Kidney (tissue), 14 donors: ENCODE measurements around the gene OR4K5. TPM values are rescaled to one million over a fixed set of nuclear protein-coding genes. Genes with fewer than 3 reads are reported as not detected.
A peak's percentile ranks its signal among the peaks of the same experiment; 100 is the strongest.
"Not testable (repeated sequence)": the region's sequence is repeated elsewhere in the genome, so short reads cannot be mapped to it uniquely, and the experiment has no call there.

Experiments
- DNase-seq, 5 donors: peaks; one replicate each; pipeline ENCODE4 v3.0.0-alpha.2; 2013 to 2020
- FAIRE-seq: peaks from 2 replicates; lab custom pipeline; 2012; peaks lifted over from hg19 to GRCh38; lab: Jason Lieb, UNC
- H3K27ac ChIP-seq, 2 donors: one replicate each; pipeline ENCODE4 v1.7.0; 2013; ENCODE audit warnings: low read depth in 2 of 2, low read length in 2 of 2, inconsistent platforms in 1 of 2
- H3K27me3 ChIP-seq: one replicate; pipeline ENCODE4 v1.7.1; 2013; ENCODE audit warnings: low read length, inconsistent platforms; ENCODE audit not compliant: control insufficient read depth, insufficient read depth
- H3K36me3 ChIP-seq, 3 donors: one replicate each; pipeline versions ENCODE4 v1.7.0 to v1.7.1; 2013; ENCODE audit warnings: low read length in 3 of 3, control low read depth in 1 of 3, inconsistent platforms in 1 of 3; ENCODE audit not compliant: insufficient read depth in 3 of 3, control insufficient read depth in 2 of 3
- H3K4me1 ChIP-seq, 3 donors: one replicate each; pipeline versions ENCODE4 v1.7.0 to v1.7.1; 2013; ENCODE audit warnings: low read length in 3 of 3, inconsistent platforms in 1 of 3, low read depth in 1 of 3; ENCODE audit not compliant: control insufficient read depth in 2 of 3, insufficient read depth in 2 of 3
- H3K4me3 ChIP-seq, 3 donors: one replicate each; pipeline versions ENCODE4 v1.7.0 to v1.8.1; 2013; ENCODE audit warnings: low read length in 3 of 3, control low read depth in 1 of 3, inconsistent platforms in 1 of 3
- H3K9ac ChIP-seq, 3 donors: one replicate each; pipeline versions ENCODE4 v1.7.0 to v1.7.1; 2013; ENCODE audit warnings: low read length in 3 of 3, control low read depth in 1 of 3, inconsistent platforms in 1 of 3
- H3K9me3 ChIP-seq, 3 donors: one replicate each; pipeline versions ENCODE4 v1.7.0 to v1.7.1; 2013; ENCODE audit warnings: low read length in 3 of 3, control low read depth in 1 of 3, inconsistent platforms in 1 of 3; ENCODE audit not compliant: control insufficient read depth in 2 of 3, insufficient read depth in 1 of 3
- CTCF ChIP-seq: IDR thresholded peaks from 3 replicates; pipeline ENCODE4 v1.5.1; 2012; ENCODE audit warnings: mild to moderate bottlenecking, moderate library complexity, borderline replicate concordance; ENCODE audit not compliant: insufficient read depth; ENCODE audit errors: extremely low read depth
- intact Hi-C: fragments of 100-400 bp; cut with DNase I; formaldehyde crosslinking; loops from one replicate; pipeline ENCODE4 v1.11.1; 2022
- polyA plus RNA-seq: library from polyadenylated mRNA; stranded (reverse); fragments of 350-450 nt; fragmentation: Illumina TruSeq; extraction: RNeasy Lipid Tissue Mini Kit (QIAGEN cat#74804); gene quantifications from one replicate; pipeline ENCODE4 v1.2.3, GENCODE V29; 2014; ENCODE audit warnings: low read depth, low replicate concordance; ENCODE audit not compliant: insufficient read depth
- total RNA-seq: library from RNA; stranded (reverse); fragmentation: NEBNext Ultra II Directional; extraction: Animal tissue kit (Norgen Biotek cat#: 25700); gene quantifications from one replicate; pipeline ENCODE4 v1.2.1, GENCODE V29; 2021
- donor health status: control.
- donor health status: control.
- donor health status: control.
- donor health status: control.
- donor health status: control.
- donor health status: DM: yes; HTN: yes; CAD: no.
- donor health status: Normal renal cell carcinoma (clear cell type).

OR4K5 gene
- total and polyA plus RNA-seq, 2 donors from 2014 or later, result not detected

DNA sequence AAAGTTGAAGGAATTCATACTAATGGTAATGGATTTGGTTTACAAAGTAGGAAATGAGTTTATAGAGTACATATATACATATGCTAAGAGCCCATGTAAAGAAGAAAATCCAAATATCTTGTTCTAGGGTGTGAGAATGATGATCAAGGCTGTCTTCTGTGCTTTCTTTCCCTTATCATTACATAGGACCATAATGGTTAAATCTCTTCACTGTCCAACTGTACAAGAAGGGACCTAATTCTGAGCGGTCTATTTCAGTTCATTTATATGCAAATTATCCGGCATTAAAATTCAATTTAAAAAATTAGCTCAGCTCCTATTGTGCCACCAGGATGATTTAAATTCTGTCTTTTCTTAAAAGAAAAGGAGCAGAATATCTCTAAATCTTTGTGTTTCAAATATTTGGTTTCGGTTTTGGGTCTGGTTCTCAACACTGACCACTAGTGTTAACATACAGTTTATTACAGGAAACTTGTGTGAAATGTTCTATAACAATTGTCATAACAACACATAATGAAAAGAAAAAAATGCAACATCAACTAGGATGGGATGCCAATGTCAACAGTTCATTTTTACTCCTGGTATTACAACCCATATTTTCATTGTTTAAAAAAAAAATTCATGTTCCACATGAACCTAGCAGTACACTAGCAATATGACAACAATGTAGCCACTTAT, 27.1 kb downstream of the OR4K5 start:
- H3K9ac ChIP-seq, result no peak overlapping the region
- no peak overlapping the region for H3K27ac ChIP-seq
- FAIRE-seq (peak; percentile 41), DNase-seq (no peak)
- H3K4me1 ChIP-seq, result no peaks in the 10 kb centered on the region
- no peaks in the 10 kb centered on the region for H3K27me3 ChIP-seq
- TF ChIP-seq CTCF, result no peak
- H3K36me3 ChIP-seq, result no peaks in the 10 kb centered on the region
- intact Hi-C loops, result no loop called here
- H3K4me3 ChIP-seq, result no peak overlapping the region
- H3K9me3 ChIP-seq, result peaks cover 0 to 2% (median 0%) of the 10 kb centered on the region in 3 donors

DNA sequence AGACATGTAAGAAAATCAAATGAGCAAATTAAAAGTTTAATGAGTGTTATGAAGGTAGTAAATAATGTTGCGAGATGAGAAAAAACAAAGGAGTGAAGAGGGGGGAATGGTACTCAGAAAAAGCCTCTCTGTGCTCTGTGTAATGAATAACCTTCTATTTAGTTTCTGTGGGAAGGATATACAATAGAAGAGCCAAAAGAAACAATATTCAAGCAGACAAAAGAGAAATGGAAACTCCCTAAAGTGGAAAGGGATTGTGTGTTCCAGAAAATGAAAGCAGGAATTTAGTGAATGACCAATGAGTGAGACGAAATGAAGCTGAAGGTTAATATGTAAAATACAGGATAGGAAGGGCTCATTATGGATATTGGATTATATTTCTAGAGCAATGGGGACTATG, 28.8 kb downstream of the OR4K5 start:
- no peak for TF ChIP-seq CTCF
- intact Hi-C loops, result no loop called here

GRCh38 chr14:19969735-19970134, 49.3 kb downstream of the OR4K5 start:
- DNase-seq, intact Hi-C loops, H3K27me3 ChIP-seq, H3K4me3 ChIP-seq, H3K9ac ChIP-seq, H3K36me3 ChIP-seq, H3K4me1 ChIP-seq, H3K9me3 ChIP-seq, FAIRE-seq, H3K27ac ChIP-seq: not testable (repeated sequence)

More for the DNA sequence above, 28.8 kb downstream of the OR4K5 start:
- Histone ChIP-seq H3K27me3 (no peaks in the 10 kb centered on the region), H3K9me3 (peaks cover 0 to 2% (median 0%) of the 10 kb centered on the region in 3 donors), H3K27ac (no peak overlapping the region), H3K9ac (no peak overlapping the region), H3K36me3 (no peaks in the 10 kb centered on the region), H3K4me3 (no peak overlapping the region), H3K4me1 (no peaks in the 10 kb centered on the region)
- FAIRE-seq (no peak), DNase-seq (no peak)

Other genes starting within 250 kb of the OR4K5 start
- gene OR11H2, start 206.7 kb upstream of the OR4K5 start, total RNA-seq, result not detected
- not detected for gene OR11H2, start 206.7 kb upstream of the OR4K5 start, polyA plus RNA-seq
- not detected for gene OR4Q3, start 177.0 kb upstream of the OR4K5 start, total RNA-seq
- not detected for gene OR4Q3, start 177.0 kb upstream of the OR4K5 start, polyA plus RNA-seq
- not detected for gene OR4M1, start 147.1 kb upstream of the OR4K5 start, total RNA-seq
- not detected for gene OR4M1, start 147.1 kb upstream of the OR4K5 start, polyA plus RNA-seq
- not detected for gene OR4N2, start 116.8 kb upstream of the OR4K5 start, total RNA-seq
- gene OR4N2, start 116.8 kb upstream of the OR4K5 start, polyA plus RNA-seq, result not detected
- gene OR4K2, start 45.5 kb upstream of the OR4K5 start, total RNA-seq, result not detected
- not detected for gene OR4K2, start 45.5 kb upstream of the OR4K5 start, polyA plus RNA-seq
- not detected for gene OR4K1, start 10.3 kb downstream of the OR4K5 start, total RNA-seq
- gene OR4K1, start 10.3 kb downstream of the OR4K5 start, polyA plus RNA-seq, result not detected
- not detected for gene OR4K15, start 55.0 kb downstream of the OR4K5 start, total RNA-seq
- gene OR4K15, start 55.0 kb downstream of the OR4K5 start, polyA plus RNA-seq, result not detected
- not detected for gene OR4Q2, start 81.6 kb downstream of the OR4K5 start, total RNA-seq
- gene OR4Q2, start 81.6 kb downstream of the OR4K5 start, polyA plus RNA-seq, result not detected
- gene OR4K14, start 98.7 kb downstream of the OR4K5 start, total RNA-seq, result not detected
- gene OR4K14, start 98.7 kb downstream of the OR4K5 start, polyA plus RNA-seq, result not detected
- not detected for gene OR4K13, start 115.4 kb downstream of the OR4K5 start, total RNA-seq
- not detected for gene OR4K13, start 115.4 kb downstream of the OR4K5 start, polyA plus RNA-seq
- not detected for gene OR4L1, start 139.4 kb downstream of the OR4K5 start, total RNA-seq
- not detected for gene OR4L1, start 139.4 kb downstream of the OR4K5 start, polyA plus RNA-seq
- not detected for gene OR4K17, start 190.1 kb downstream of the OR4K5 start, total RNA-seq
- not detected for gene OR4K17, start 190.1 kb downstream of the OR4K5 start, polyA plus RNA-seq
- gene OR4N5, start 218.2 kb downstream of the OR4K5 start, total RNA-seq, result not detected
- not detected for gene OR4N5, start 218.2 kb downstream of the OR4K5 start, polyA plus RNA-seq